Measurements from ENCODE around the gene COIL.

GRCh38 chr17:56949595-56949994, 11.3 kb downstream of the COIL start:
- TF ChIP-seq CTCF (IDR thresholded peaks at IDR 0.05; ENCODE audit: low read depth, low read length, missing input control) (no peak), GABPA (IDR thresholded peaks at IDR 0.05 in 1 of 2, conservative IDR thresholded peaks at IDR 0.05 in 1 of 2) (no peak), MAX (IDR thresholded peaks at IDR 0.05) (no peak), RAD21 (IDR thresholded peaks at IDR 0.05) (no peak), TAF1 (conservative IDR thresholded peaks at IDR 0.05) (no peak), REST (IDR thresholded peaks at IDR 0.05) (no peak), HNF4A (conservative IDR thresholded peaks at IDR 0.05) (no peak)
